ENCODE results near the gene KCNIP1.

GRCh38 chr5:170694911-170695310 lies 191.1 kb downstream of the KCNIP1 start:
- TF ChIP-seq POLR2A (IDR thresholded peaks at IDR 0.05) (no peak), CTCF (IDR thresholded peaks at IDR 0.05) (no peak)

Measured in heart left ventricle (tissue), 13 donors.